DMS114 treated with DMSO at 0.1 percent for 48 hours (cell line): ENCODE data around the gene LTC4S.
"Not testable (repeated sequence)": the region's sequence is repeated elsewhere in the genome, so short reads cannot be mapped to it uniquely, and the experiment has no call there.

Experiments used
- DNase-seq: peaks from one replicate; lab custom pipeline; 2025; ENCODE audit not compliant: unreplicated experiment; lab: John Stamatoyannopoulos, UW

Gene LTC4S

GRCh38 chr5:179793468-179794139, at the start of gene LTC4S:
TSS of gene LTC4S (plus strand) at chr5:179793986. CDS start at chr5:179794081, 95 bp downstream.
- DNase-seq: no peak

- DNase-seq: not testable (repeated sequence)
Measured at GRCh38 chr5:179744106-179744505, 49.7 kb upstream of the LTC4S start.

GRCh38 chr5:179746872-179747271, 46.9 kb upstream of the LTC4S start:
- no peak for DNase-seq

- DNase-seq: no peak
Measured at GRCh38 chr5:179747811-179748210, 46.0 kb upstream of the LTC4S start.

- no peak for DNase-seq
Measured at GRCh38 chr5:179749857-179750508, 43.8 kb upstream of the LTC4S start.

GRCh38 chr5:179753971-179754370, 39.8 kb upstream of the LTC4S start:
- no peak for DNase-seq

GRCh38 chr5:179755022-179755421, 38.8 kb upstream of the LTC4S start:
- no peak for DNase-seq

GRCh38 chr5:179758955-179759354, 34.8 kb upstream of the LTC4S start:
- DNase-seq: no peak

GRCh38 chr5:179759581-179760551, 33.9 kb upstream of the LTC4S start:
- no peak for DNase-seq

GRCh38 chr5:179762079-179762780, 31.6 kb upstream of the LTC4S start:
- DNase-seq: no peak

GRCh38 chr5:179762781-179763176, 31.0 kb upstream of the LTC4S start:
- no peak for DNase-seq

- DNase-seq: peak; percentile 54
Measured at GRCh38 chr5:179763215-179763945, 30.4 kb upstream of the LTC4S start.

GRCh38 chr5:179764056-179764455, 29.7 kb upstream of the LTC4S start:
- DNase-seq: no peak

- DNase-seq: no peak
Measured at GRCh38 chr5:179765400-179765799, 28.4 kb upstream of the LTC4S start.

GRCh38 chr5:179766021-179766725, 27.6 kb upstream of the LTC4S start:
- DNase-seq: no peak

- DNase-seq: no peak
Measured at GRCh38 chr5:179766726-179767455, 26.9 kb upstream of the LTC4S start.

GRCh38 chr5:179767496-179768100, 26.2 kb upstream of the LTC4S start:
- no peak for DNase-seq

GRCh38 chr5:179768326-179769085, 25.3 kb upstream of the LTC4S start:
- DNase-seq: no peak
